ENCODE results near the gene GRK6. TPM values are rescaled to one million over a fixed set of nuclear protein-coding genes. Genes with fewer than 3 reads are reported as not detected.

GRK6 gene
- total and polyA plus RNA-seq, 9 of the 15 experiments (the other 6 are each of a cell fraction or from before 2014, with no cell fraction given): 0.63 to 122 (median 44.5) TPM

DNA sequence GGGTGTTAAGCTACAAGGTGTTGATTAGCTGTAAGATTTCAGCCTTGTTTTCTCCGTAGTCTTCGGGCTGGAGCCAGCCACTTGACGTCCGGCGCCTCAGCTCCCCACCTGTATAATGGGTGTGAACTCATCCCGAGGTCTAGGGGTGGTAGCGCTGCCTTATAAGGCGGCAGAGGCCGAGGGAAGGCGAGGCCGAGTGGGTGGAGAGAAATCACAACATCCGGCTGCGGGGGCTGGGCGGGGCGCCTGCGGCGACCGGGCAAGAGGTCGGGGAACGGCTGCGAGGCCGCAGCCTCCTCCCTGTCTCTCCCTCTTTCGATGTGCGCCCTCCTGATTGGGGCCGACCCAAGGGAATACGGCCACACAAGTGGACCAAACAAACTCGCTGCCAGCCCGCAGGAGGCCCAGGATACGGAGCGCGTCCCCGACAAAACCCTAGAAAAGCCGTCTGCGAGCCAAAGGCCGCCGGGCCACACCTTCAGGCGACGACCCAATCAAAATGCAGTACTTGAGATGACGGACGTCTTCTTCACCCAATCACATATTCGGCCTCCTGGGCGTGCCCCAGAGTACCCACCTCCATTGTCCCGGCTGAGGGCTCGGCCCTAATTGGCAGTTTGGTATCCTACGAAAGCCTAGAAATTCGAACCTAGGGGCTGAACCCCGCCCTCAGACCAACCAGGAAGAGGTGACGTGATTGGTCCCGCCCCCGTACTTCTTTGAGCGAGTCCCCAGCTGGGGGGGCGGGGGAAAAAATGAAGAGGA lies 493 bp upstream of the GRK6 start (continued):
- TF ChIP-seq PYGO2 (tag; IDR thresholded peaks at IDR 0.05): no peak
- TF ChIP-seq, protein P1, sequence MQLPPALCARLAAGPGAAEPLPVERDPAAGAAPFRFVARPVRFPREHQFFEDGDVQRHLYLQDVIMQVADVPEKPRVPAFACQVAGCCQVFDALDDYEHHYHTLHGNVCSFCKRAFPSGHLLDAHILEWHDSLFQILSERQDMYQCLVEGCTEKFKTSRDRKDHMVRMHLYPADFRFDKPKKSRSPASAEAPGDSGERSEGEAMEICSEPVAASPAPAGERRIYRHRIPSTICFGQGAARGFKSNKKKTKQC (CRISPR knock-in tag; IDR thresholded peaks at IDR 0.05): no peak
- no peak for TF ChIP-seq LARP7 (IDR thresholded peaks at IDR 0.05)
- TF ChIP-seq MYBL2 (IDR thresholded peaks at IDR 0.05; ENCODE audit: low read depth): no peak; the same call in 1 of the 2 replicates
- TF ChIP-seq MYBL2 (CRISPR knock-in tag; IDR thresholded peaks at IDR 0.05; ENCODE audit: borderline replicate concordance): no peak
- TF ChIP-seq RAD21 (CRISPR knock-in tag; conservative IDR thresholded peaks at IDR 0.05 in 1 of 2, IDR thresholded peaks at IDR 0.05 in 1 of 2): no peak
- TF ChIP-seq TRIM28 (IDR thresholded peaks at IDR 0.05): no peak
- TF ChIP-seq, protein P2, sequence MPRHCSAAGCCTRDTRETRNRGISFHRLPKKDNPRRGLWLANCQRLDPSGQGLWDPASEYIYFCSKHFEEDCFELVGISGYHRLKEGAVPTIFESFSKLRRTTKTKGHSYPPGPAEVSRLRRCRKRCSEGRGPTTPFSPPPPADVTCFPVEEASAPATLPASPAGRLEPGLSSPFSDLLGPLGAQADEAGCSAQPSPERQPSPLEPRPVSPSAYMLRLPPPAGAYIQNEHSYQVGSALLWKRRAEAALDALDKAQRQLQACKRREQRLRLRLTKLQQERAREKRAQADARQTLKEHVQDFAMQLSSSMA (CRISPR knock-in tag; IDR thresholded peaks at IDR 0.05): no peak
- no peak for TF ChIP-seq MCM2 (IDR thresholded peaks at IDR 0.05; ENCODE audit: low read depth)
- TF ChIP-seq ELK3 (CRISPR knock-in tag; IDR thresholded peaks at IDR 0.05): no peak
- no peak for TF ChIP-seq ELK1 (CRISPR knock-in tag; IDR thresholded peaks at IDR 0.05)
- TF ChIP-seq FOXP4 (CRISPR knock-in tag; IDR thresholded peaks at IDR 0.05; ENCODE audit: borderline replicate concordance): peak; percentile 81; the same call in 1 of the 2 replicates
- no peak for TF ChIP-seq ZNF717 (CRISPR knock-in tag; IDR thresholded peaks at IDR 0.05)
- no peak for TF ChIP-seq C11orf30 (IDR thresholded peaks at IDR 0.05; ENCODE audit: low read depth)
- TF ChIP-seq CTCFL (IDR thresholded peaks at IDR 0.05; ENCODE audit: borderline replicate concordance, insufficient read depth, low read depth, low read length, poor library complexity, severe bottlenecking): no peak
- TF ChIP-seq NONO (IDR thresholded peaks at IDR 0.05; ENCODE audit: low read depth in 2 of 2, low read length in 1 of 2): 0 out of 4 replicates have a peak, but pooled peaks of 1 of the 2 experiments have one; percentile 35
- TF ChIP-seq JUN (IDR thresholded peaks at IDR 0.05; ENCODE audit: borderline replicate concordance, low read depth, low read length): 0 out of 2 replicates have a peak, but pooled peaks have one; percentile 14
- no peak for TF ChIP-seq JUN (CRISPR knock-in tag; IDR thresholded peaks at IDR 0.05; ENCODE audit: borderline replicate concordance)
- no peak for TF ChIP-seq DNMT1 (IDR thresholded peaks at IDR 0.05)
- TF ChIP-seq ZNF586 (CRISPR knock-in tag; conservative IDR thresholded peaks at IDR 0.05): no peak
- TF ChIP-seq ZSCAN29 (IDR thresholded peaks at IDR 0.05): no peak

Measured in K562 (cell line).